ENCODE data around the gene SMOC1.

SMOC1 gene

GRCh38 chr14:69879175-69880043 lies at the start of gene SMOC1:
Gene SMOC1 (plus strand): TSS chr14:69879416. CDS start chr14:69879679, 263 bp downstream.
- no peak for DNase-seq (ENCODE audit: low read depth)

GRCh38 chr14:69838881-69839416 lies 40.3 kb upstream of the SMOC1 start:
- no peak for DNase-seq (ENCODE audit: low read depth)

- DNase-seq (ENCODE audit: low read depth): no peak
Measured at GRCh38 chr14:69839661-69840060, 39.6 kb upstream of the SMOC1 start.

GRCh38 chr14:69841656-69842055 lies 37.6 kb upstream of the SMOC1 start:
- DNase-seq (ENCODE audit: low read depth): no peak

- no peak for DNase-seq (ENCODE audit: low read depth)
Measured at GRCh38 chr14:69842686-69843420, 36.4 kb upstream of the SMOC1 start.

- no peak for DNase-seq (ENCODE audit: low read depth)
Measured at GRCh38 chr14:69844171-69844570, 35.0 kb upstream of the SMOC1 start.

GRCh38 chr14:69845050-69845581 lies 34.1 kb upstream of the SMOC1 start:
- no peak for DNase-seq (ENCODE audit: low read depth)

GRCh38 chr14:69845787-69846186 lies 33.4 kb upstream of the SMOC1 start:
- DNase-seq (ENCODE audit: low read depth): no peak

GRCh38 chr14:69848156-69848555 lies 31.1 kb upstream of the SMOC1 start:
- no peak for DNase-seq (ENCODE audit: low read depth)

- no peak for DNase-seq (ENCODE audit: low read depth)
Measured at GRCh38 chr14:69848903-69849391, 30.3 kb upstream of the SMOC1 start.

- no peak for DNase-seq (ENCODE audit: low read depth)
Measured at GRCh38 chr14:69850086-69850735, 29.0 kb upstream of the SMOC1 start.

GRCh38 chr14:69850736-69851112 lies 28.5 kb upstream of the SMOC1 start:
- DNase-seq (ENCODE audit: low read depth): no peak

- DNase-seq (ENCODE audit: low read depth): no peak
Measured at GRCh38 chr14:69852531-69853321, 26.5 kb upstream of the SMOC1 start.

- no peak for DNase-seq (ENCODE audit: low read depth)
Measured at GRCh38 chr14:69853774-69854173, 25.4 kb upstream of the SMOC1 start.

- no peak for DNase-seq (ENCODE audit: low read depth)
Measured at GRCh38 chr14:69854598-69854997, 24.6 kb upstream of the SMOC1 start.

GRCh38 chr14:69855180-69855832 lies 23.9 kb upstream of the SMOC1 start:
- no peak for DNase-seq (ENCODE audit: low read depth)

- no peak for DNase-seq (ENCODE audit: low read depth)
Measured at GRCh38 chr14:69858801-69859200, 20.4 kb upstream of the SMOC1 start.

- DNase-seq (ENCODE audit: low read depth): no peak
Measured at GRCh38 chr14:69859591-69859990, 19.6 kb upstream of the SMOC1 start.

GRCh38 chr14:69860221-69860620 lies 19.0 kb upstream of the SMOC1 start:
- DNase-seq (ENCODE audit: low read depth): no peak

GRCh38 chr14:69861025-69861569 lies 18.1 kb upstream of the SMOC1 start:
- DNase-seq (ENCODE audit: low read depth): no peak

Measured in activated gamma-delta T cell treated with anti-CD3 and anti-CD28 coated beads, Interleukin-2, amount 50 U/mL, for 16 hours (primary cell).